ENCODE data around the gene KCTD18. TPM values are rescaled to one million over a fixed set of nuclear protein-coding genes. Genes with fewer than 3 reads are reported as not detected.

KCTD18 gene
- polyA plus RNA-seq, 12 donors: 11.4 to 16.7 (median 12.6) TPM; not detected in 1

GRCh38 chr2:200490001-200490400 lies 19.9 kb downstream of the KCTD18 start:
- DNase-seq: no peak

GRCh38 chr2:200488169-200488568 lies 21.7 kb downstream of the KCTD18 start:
- DNase-seq: no peak

GRCh38 chr2:200486529-200486928 lies 23.3 kb downstream of the KCTD18 start:
- no peak for DNase-seq

GRCh38 chr2:200484934-200485333 lies 24.9 kb downstream of the KCTD18 start:
- DNase-seq: no peak

- no peak for DNase-seq
Measured at GRCh38 chr2:200483729-200484198, 26.1 kb downstream of the KCTD18 start.

GRCh38 chr2:200482194-200482593 lies 27.7 kb downstream of the KCTD18 start:
- DNase-seq: no peak

GRCh38 chr2:200479692-200480265 lies 30.1 kb downstream of the KCTD18 start:
- no peak for DNase-seq

- DNase-seq: no peak
Measured at GRCh38 chr2:200477667-200478131, 32.2 kb downstream of the KCTD18 start.

GRCh38 chr2:200476836-200477235 lies 33.0 kb downstream of the KCTD18 start:
- DNase-seq: no peak

GRCh38 chr2:200475795-200476194 lies 34.1 kb downstream of the KCTD18 start:
- DNase-seq: no peak

- no peak for DNase-seq
Measured at GRCh38 chr2:200472853-200473464, 36.9 kb downstream of the KCTD18 start.

- DNase-seq: no peak
Measured at GRCh38 chr2:200471928-200472645, 37.8 kb downstream of the KCTD18 start.

- DNase-seq: no peak
Measured at GRCh38 chr2:200471324-200471848, 38.5 kb downstream of the KCTD18 start.

- no peak for DNase-seq
Measured at GRCh38 chr2:200470230-200470629, 39.6 kb downstream of the KCTD18 start.

GRCh38 chr2:200469708-200470211 lies 40.1 kb downstream of the KCTD18 start:
- DNase-seq: peak; percentile 64

- no peak for DNase-seq
Measured at GRCh38 chr2:200467806-200468681, 41.8 kb downstream of the KCTD18 start.

- peak; percentile 78 for DNase-seq
Measured at GRCh38 chr2:200466425-200467418, 43.1 kb downstream of the KCTD18 start.

GRCh38 chr2:200463452-200463851 lies 46.4 kb downstream of the KCTD18 start:
- no peak for DNase-seq

GRCh38 chr2:200461846-200462710 lies 47.8 kb downstream of the KCTD18 start:
- DNase-seq: no peak

All from muscle of arm (tissue), 12 donors.